NCI-H1048 (cell line): ENCODE results near the gene PTTG1IP.

Experiments
- DNase-seq: peaks from one replicate; lab custom pipeline; 2025; lab: John Stamatoyannopoulos, UW

PTTG1IP gene

DNA sequence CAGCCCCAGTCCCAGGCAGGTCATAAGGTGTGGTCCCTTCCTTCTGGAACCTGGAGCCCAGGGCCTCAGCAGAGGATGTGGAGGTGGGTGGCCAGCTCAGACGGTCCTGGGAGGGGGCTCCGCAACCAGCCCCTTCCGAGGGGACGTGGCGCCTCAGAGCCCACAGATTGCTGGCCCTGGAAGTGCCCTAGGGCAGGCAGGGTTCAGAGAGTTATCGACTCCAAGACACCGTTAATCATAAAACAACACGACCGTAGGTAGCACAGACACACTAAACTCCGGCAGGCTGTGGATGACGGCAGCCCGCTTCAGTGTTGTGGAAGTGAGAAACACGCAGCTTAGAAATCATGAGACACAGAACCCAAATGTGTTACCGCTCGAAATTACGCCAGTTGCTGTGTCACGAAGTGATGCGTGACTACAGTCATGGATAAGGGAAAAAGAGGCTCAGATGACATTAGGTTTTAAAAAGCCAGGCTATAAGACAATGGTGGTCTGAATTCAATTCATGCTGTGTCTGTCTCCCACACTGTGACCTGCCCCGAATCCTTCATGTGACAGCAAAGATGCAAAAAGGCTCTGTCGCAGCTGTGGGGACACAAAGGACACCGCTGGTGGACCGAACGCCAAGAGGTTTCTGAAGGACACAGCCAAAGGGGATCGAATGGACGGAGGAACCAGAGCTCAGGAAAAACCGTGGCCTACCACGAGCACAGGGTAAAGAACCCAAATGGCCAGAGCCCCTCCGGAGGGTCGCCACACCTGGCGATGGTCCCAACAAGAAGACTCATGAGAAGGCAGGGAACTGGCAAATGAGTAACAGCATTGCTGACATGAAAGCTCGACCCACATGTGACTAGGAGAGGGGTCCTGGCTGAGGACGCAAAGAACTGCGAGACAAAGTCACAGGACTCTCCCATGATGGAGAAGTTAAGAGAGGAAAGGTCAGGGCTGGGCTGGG is 53.9 kb downstream of the PTTG1IP start:
- no peak for DNase-seq

- DNase-seq = no peak
These were observed 54.9 kb downstream of the PTTG1IP start for GRCh38 chr21:44818640-44819011.

DNA sequence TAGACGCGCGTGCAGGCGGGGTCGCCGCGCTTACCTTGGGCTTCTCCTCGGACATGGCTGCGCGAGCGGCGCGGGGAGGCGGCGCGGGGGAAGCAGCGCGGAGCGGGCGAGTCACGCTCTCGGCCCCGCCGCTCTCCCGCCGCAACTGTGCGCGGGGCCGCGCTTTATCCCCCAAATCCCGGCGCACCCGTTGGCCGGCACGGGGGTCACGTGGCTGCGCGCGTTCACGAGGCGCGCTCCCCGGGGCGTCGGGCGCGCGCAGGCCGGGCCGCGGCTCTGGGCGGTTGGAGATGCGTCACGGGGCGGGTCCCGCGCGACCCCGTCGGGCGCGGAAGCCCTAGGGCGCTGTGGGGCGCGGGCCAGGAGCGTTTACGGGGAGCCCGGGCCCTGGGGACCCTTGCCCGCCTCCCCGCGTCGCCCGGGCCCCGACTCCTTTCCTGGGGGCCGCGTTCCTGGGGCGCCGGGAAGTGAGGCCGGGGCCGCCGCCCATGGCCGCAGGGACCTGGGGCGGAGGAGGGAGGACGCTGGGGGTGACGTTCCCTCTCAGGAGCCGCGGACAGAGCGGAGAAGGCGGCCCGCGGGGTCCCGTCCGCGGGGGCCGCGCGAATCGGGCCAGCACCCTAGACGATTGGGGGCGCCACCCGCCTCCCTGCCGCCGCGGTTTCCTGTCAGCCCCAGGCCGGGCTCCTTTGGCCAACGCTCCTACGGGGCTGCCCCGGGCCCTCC is 55.4 kb downstream of the PTTG1IP start, which contains the start of gene SUMO3:
Gene SUMO3, minus strand, starts transcription at position 149 of the 726 bp plus-strand sequence. Its CDS starts 94 bp downstream, at position 55.
- peak; percentile 47 for DNase-seq

- peak; percentile 67 for DNase-seq
These were observed 56.0 kb downstream of the PTTG1IP start for GRCh38 chr21:44817506-44817880.

GRCh38 chr21:44816761-44817505 is 56.6 kb downstream of the PTTG1IP start:
- DNase-seq = no peak

GRCh38 chr21:44815852-44816628 is 57.5 kb downstream of the PTTG1IP start:
- DNase-seq = no peak

DNA sequence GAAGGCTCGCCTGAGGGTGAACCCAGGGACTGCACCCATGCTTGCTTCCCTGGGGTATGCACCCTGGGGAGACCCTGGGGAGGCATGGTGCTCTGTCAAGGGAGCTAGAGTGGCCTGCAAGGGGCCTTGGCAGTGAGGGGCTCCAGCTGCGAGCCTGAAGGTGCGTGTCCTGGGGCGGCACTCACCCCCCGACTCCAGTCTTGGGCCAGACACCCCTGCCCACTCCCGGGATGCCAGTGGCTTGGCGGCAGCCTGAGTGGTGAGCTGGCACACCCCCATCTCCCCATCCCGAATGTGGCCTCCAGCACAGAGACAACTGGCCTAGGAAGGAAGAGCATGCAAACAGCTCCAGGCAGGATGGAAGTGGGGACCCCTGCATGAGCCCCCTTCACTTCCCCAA is 58.3 kb downstream of the PTTG1IP start:
- no peak for DNase-seq

DNA sequence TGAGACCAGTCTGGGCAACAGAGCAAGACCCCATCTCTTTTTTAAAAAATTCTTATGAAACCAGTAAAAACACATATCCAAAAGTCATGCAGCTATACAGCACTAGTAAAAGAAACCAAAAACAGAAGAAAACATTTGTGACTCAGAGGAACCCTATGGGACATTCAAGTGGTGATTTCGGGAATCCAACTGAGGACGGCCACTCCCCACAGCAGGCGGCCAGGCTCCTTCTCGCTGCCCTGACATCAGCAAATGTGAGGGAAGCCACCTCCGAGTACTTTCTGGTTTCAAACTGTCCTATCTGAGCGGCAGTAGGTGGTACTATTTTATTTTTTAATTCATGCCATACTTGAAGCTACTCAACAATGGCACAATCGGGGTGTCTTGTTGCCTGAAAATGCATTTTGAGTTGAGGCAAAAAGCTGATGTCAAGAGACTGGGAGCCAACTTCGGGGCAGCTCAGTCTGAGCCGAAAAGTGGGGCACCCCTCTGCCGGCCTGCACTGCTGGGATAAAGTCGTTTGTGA is 58.9 kb downstream of the PTTG1IP start:
- DNase-seq = no peak

- DNase-seq = no peak
These were observed 59.8 kb downstream of the PTTG1IP start for GRCh38 chr21:44813727-44814126.

DNA sequence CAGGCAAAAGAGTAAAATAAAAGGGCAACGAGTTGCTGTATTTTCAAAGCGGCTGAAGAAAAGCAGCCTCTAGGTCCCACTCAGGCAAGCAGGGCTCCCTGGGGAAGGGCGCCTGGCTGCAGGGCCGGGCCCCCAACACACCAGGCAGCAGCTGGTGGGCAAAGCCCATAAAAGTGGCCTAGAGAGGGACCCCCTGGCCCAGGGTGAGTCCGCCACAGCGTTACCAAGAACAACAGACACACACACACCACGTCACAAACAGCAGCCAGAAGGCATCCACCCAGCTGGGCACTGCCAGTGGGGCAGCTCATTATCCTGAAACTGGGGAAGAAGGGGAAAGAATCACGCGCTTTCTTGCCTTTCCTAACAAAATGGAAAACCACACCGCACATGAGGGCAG is 60.3 kb downstream of the PTTG1IP start:
- no peak for DNase-seq

DNA sequence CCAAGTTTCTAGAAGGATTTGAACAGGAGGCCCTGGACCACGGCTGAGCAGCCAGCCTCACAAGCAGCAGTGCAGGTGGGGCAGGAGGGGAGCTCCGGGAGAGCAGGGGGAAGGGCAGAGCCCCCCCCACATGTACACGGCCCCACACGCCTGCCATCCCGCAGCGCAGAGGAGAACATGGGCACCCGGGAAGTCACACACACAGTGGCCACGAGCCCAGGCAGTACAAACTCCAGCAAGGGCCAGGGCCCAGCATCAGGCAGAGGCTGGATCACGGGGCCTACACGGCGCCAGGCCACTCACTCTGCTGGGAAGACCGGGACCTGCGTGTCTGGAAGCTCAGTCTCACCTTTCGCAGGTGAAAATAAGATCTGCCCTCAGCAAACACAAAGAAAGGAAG is 60.9 kb downstream of the PTTG1IP start:
- DNase-seq = no peak

DNA sequence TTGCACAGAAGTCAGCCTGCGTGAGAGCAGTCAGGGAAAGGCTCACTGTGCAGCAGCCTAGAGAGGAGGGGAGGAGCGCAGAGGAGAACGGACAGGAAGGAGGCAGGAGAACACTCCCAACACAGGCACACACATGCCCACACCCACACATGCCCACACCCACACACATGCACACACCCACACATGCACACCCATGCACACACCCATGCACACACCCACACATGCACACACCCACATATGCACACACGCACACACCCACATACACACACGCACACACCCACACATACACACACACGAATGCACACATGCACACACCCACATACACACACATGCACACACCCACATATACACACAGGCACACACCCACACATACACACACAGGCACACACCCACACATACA is 62.7 kb downstream of the PTTG1IP start:
- no peak for DNase-seq

GRCh38 chr21:44805859-44806258 is 67.6 kb downstream of the PTTG1IP start:
- DNase-seq = no peak

DNA sequence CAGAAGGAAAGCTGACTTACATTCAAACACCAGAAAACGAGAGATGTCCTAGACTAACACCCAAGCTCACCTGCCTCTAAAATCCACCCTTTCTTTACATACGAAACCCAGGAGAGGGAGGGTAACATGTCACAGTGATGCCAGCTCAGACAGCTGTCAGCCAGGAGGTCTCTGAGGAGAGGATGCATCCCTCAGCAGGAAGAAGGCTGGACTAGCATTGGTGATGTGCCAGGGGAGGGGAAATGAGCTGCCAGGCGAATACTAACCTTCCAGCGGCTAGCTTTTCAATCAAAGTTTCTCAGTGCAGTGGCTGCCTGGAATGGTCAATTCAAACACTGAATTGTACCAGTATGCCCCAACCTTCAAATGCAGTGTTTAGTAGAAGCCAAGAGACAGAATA is 68.3 kb downstream of the PTTG1IP start:
- DNase-seq = no peak

DNA sequence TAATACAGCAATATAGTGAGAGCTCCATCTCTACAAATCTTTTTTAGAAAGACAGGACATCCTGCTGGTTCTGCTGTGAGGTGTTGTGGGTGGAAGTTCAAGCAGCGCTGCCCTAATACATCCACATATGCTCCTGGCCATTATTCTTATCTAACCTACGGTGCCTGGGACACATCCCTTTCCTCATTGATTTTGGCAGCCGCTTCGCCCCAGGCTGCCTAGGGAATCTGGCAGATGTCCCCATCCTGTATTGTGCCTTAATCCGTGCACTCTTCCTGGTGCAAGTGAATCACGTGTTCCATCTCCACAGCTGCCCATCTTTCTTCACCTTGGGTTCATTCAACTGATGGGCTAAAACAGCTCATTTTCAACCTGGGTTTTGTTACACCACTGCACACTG is 68.7 kb downstream of the PTTG1IP start:
- DNase-seq = no peak

DNA sequence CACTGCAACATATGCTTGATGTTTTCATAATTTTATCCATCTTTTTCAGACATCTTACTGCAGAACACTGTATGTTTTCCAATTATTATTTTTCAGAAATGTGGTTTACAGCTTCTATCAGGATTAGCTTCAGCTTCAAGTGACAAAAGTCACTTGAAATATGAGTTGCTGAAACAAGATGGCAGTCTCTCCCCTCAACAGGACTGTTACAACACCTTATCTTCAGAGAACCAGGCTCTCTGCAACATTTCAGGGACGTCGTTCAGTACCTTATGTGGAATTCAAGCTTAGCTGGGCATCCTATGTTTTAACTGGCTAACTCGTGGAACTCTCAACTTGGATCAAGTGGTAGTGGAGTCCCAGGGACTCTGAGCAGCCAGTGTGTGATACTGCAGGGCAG is 69.8 kb downstream of the PTTG1IP start:
- DNase-seq = no peak

- DNase-seq = no peak
These were observed 70.9 kb downstream of the PTTG1IP start for GRCh38 chr21:44802396-44803153.

GRCh38 chr21:44801468-44802395 is 71.8 kb downstream of the PTTG1IP start, which contains the start of gene UBE2G2:
Gene UBE2G2, minus strand, starts transcription at chr21:44801820. Its CDS starts 72 bp downstream, at chr21:44801748.
- DNase-seq = peak; percentile 15

DNA sequence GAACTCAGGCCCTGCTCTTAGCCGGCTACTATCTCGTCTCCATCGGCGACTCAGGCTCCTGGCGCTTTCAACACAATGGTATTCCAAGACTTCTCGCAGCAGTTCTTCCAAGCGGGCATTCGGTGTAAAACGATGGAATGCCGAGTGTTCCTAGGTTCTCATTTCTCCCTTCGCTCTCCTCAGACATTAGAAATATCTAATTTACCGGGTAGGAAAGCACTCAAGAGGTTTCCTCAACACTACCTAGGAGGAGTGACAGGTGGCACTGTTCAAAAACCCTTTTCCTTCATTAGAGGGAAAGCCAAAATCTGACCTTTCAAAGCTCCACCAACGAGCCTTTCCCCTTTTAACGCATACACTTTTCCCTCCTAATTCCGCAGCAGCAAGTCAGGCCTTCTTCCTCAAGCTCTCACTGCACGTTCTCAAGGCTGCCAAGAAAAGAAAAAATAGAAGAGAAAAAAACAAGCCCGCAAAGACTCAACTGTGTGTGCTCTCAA is 72.5 kb downstream of the PTTG1IP start:
- DNase-seq = no peak
